Measurements from ENCODE around the gene TCF25. TPM values are rescaled to one million over a fixed set of nuclear protein-coding genes. Genes with fewer than 3 reads are reported as not detected.
"Not testable (repeated sequence)": the region's sequence is repeated elsewhere in the genome, so short reads cannot be mapped to it uniquely, and the experiment has no call there.

TCF25 gene
- total RNA-seq, 1 donor from 2014 or later: 194 TPM

- H3K36me3 Mint-ChIP-seq (ENCODE audit: low read depth): no peaks in the 10 kb centered on the region
- H3K27ac Mint-ChIP-seq: no peak overlapping the region
- no peak for DNase-seq
- no peaks in the 10 kb centered on the region for H3K4me1 Mint-ChIP-seq
- peaks cover 4% of the 10 kb centered on the region for H3K27me3 Mint-ChIP-seq
- intact Hi-C loops (cut with micrococcal nuclease): no loop called here
- no peak overlapping the region for H3K4me3 Mint-ChIP-seq
- H3K9me3 Mint-ChIP-seq: no peaks in the 10 kb centered on the region
Measured at GRCh38 chr16:89931964-89932363, 58.6 kb downstream of the TCF25 start.

GRCh38 chr16:89934019-89934418 lies 60.6 kb downstream of the TCF25 start:
- H3K4me1 Mint-ChIP-seq; H3K27me3 Mint-ChIP-seq; H3K9me3 Mint-ChIP-seq; DNase-seq; intact Hi-C loops (cut with micrococcal nuclease); H3K4me3 Mint-ChIP-seq; H3K36me3 Mint-ChIP-seq (ENCODE audit: low read depth); H3K27ac Mint-ChIP-seq: not testable (repeated sequence)

- intact Hi-C loops (cut with micrococcal nuclease): no loop called here
- Mint-ChIP-seq H3K36me3 (ENCODE audit: low read depth) (no peaks in the 10 kb centered on the region), H3K27ac (no peak overlapping the region), H3K4me1 (no peaks in the 10 kb centered on the region), H3K4me3 (no peak overlapping the region), H3K9me3 (no peaks in the 10 kb centered on the region), H3K27me3 (peaks cover 1% of the 10 kb centered on the region)
- no peak for DNase-seq
Measured at GRCh38 chr16:89934611-89935553, 61.5 kb downstream of the TCF25 start.

GRCh38 chr16:89935620-89936019 lies 62.2 kb downstream of the TCF25 start:
- H3K4me3 Mint-ChIP-seq; H3K36me3 Mint-ChIP-seq (ENCODE audit: low read depth); H3K27ac Mint-ChIP-seq; H3K4me1 Mint-ChIP-seq; H3K27me3 Mint-ChIP-seq; DNase-seq; intact Hi-C loops (cut with micrococcal nuclease); H3K9me3 Mint-ChIP-seq: not testable (repeated sequence)

- no peaks in the 10 kb centered on the region for H3K36me3 Mint-ChIP-seq (ENCODE audit: low read depth)
- no peaks in the 10 kb centered on the region for H3K4me1 Mint-ChIP-seq
- intact Hi-C loops (cut with micrococcal nuclease): no loop called here
- H3K27ac Mint-ChIP-seq: no peak overlapping the region
- no peak overlapping the region for H3K4me3 Mint-ChIP-seq
- H3K27me3 Mint-ChIP-seq: no peaks in the 10 kb centered on the region
- no peaks in the 10 kb centered on the region for H3K9me3 Mint-ChIP-seq
- DNase-seq: no peak
Measured at GRCh38 chr16:89936034-89936433, 62.6 kb downstream of the TCF25 start.

- H3K4me3 Mint-ChIP-seq: no peak overlapping the region
- intact Hi-C loops (cut with micrococcal nuclease): no loop called here
- no peaks in the 10 kb centered on the region for H3K9me3 Mint-ChIP-seq
- H3K36me3 Mint-ChIP-seq (ENCODE audit: low read depth): no peaks in the 10 kb centered on the region
- H3K4me1 Mint-ChIP-seq: no peaks in the 10 kb centered on the region
- no peaks in the 10 kb centered on the region for H3K27me3 Mint-ChIP-seq
- no peak for DNase-seq
- H3K27ac Mint-ChIP-seq: no peak overlapping the region
Measured at GRCh38 chr16:89936508-89936907, 63.1 kb downstream of the TCF25 start.

- no peaks in the 10 kb centered on the region for H3K36me3 Mint-ChIP-seq (ENCODE audit: low read depth)
- no peak overlapping the region for H3K4me3 Mint-ChIP-seq
- H3K27me3 Mint-ChIP-seq: no peaks in the 10 kb centered on the region
- no peaks in the 10 kb centered on the region for H3K9me3 Mint-ChIP-seq
- H3K4me1 Mint-ChIP-seq: no peaks in the 10 kb centered on the region
- intact Hi-C loops (cut with micrococcal nuclease): no loop called here
- H3K27ac Mint-ChIP-seq: no peak overlapping the region
- no peak for DNase-seq
Measured at GRCh38 chr16:89936981-89937380, 63.6 kb downstream of the TCF25 start.

GRCh38 chr16:89938175-89938885 lies 64.9 kb downstream of the TCF25 start:
- no peaks in the 10 kb centered on the region for H3K9me3 Mint-ChIP-seq
- intact Hi-C loops (cut with micrococcal nuclease): no loop called here
- H3K4me1 Mint-ChIP-seq: no peaks in the 10 kb centered on the region
- H3K36me3 Mint-ChIP-seq (ENCODE audit: low read depth): no peaks in the 10 kb centered on the region
- DNase-seq: no peak
- no peak overlapping the region for H3K4me3 Mint-ChIP-seq
- no peak overlapping the region for H3K27ac Mint-ChIP-seq
- peaks cover 1% of the 10 kb centered on the region for H3K27me3 Mint-ChIP-seq

GRCh38 chr16:89944773-89945172 lies 71.4 kb downstream of the TCF25 start:
- no peak overlapping the region for H3K27ac Mint-ChIP-seq
- no peaks in the 10 kb centered on the region for H3K36me3 Mint-ChIP-seq (ENCODE audit: low read depth)
- intact Hi-C loops (cut with micrococcal nuclease): loop anchor here (5.0 kb wide), 1 partner anchor 78 kb away; no protein-coding TSS in a partner anchor
- H3K27me3 Mint-ChIP-seq: peaks cover 31% of the 10 kb centered on the region
- peaks cover 2% of the 10 kb centered on the region for H3K4me1 Mint-ChIP-seq
- no peak for DNase-seq
- H3K4me3 Mint-ChIP-seq: no peak overlapping the region
- H3K9me3 Mint-ChIP-seq: no peaks in the 10 kb centered on the region

GRCh38 chr16:89945654-89946053 lies 72.3 kb downstream of the TCF25 start:
- Mint-ChIP-seq H3K36me3 (ENCODE audit: low read depth) (no peaks in the 10 kb centered on the region), H3K9me3 (no peaks in the 10 kb centered on the region), H3K4me1 (peaks cover 7% of the 10 kb centered on the region), H3K4me3 (no peak overlapping the region), H3K27me3 (peaks cover 35% of the 10 kb centered on the region), H3K27ac (no peak overlapping the region)
- DNase-seq: no peak
- intact Hi-C loops (cut with micrococcal nuclease): loop anchor here (5.0 kb wide), 1 partner anchor 77 kb away; no protein-coding TSS in a partner anchor

- Mint-ChIP-seq H3K27ac (no peak overlapping the region), H3K4me3 (peak overlapping the region; percentile 2)
Measured at GRCh38 chr16:89946515-89946914, 73.1 kb downstream of the TCF25 start.

GRCh38 chr16:89949121-89949742 lies 75.8 kb downstream of the TCF25 start:
- Mint-ChIP-seq H3K27ac (no peak overlapping the region), H3K4me1 (peaks cover 7% of the 10 kb centered on the region), H3K4me3 (peak overlapping the region; percentile 83), H3K36me3 (ENCODE audit: low read depth) (no peaks in the 10 kb centered on the region), H3K9me3 (no peaks in the 10 kb centered on the region), H3K27me3 (peaks cover 31% of the 10 kb centered on the region)
- no peak for DNase-seq
- intact Hi-C loops (cut with micrococcal nuclease): loop anchor here (2.0 to 5.0 kb wide), 2 partner anchors 24 to 73 kb away; no protein-coding TSS in a partner anchor

More at GRCh38 chr16:89946515-89946914, 73.1 kb downstream of the TCF25 start:
- DNase-seq: no peak
- peaks cover 7% of the 10 kb centered on the region for H3K4me1 Mint-ChIP-seq
- peaks cover 35% of the 10 kb centered on the region for H3K27me3 Mint-ChIP-seq
- intact Hi-C loops (cut with micrococcal nuclease): loop anchor here (5.0 kb wide), 1 partner anchor 76 kb away; no protein-coding TSS in a partner anchor
- H3K36me3 Mint-ChIP-seq (ENCODE audit: low read depth): no peaks in the 10 kb centered on the region
- no peaks in the 10 kb centered on the region for H3K9me3 Mint-ChIP-seq

- peaks cover 30% of the 10 kb centered on the region for H3K27me3 Mint-ChIP-seq
- intact Hi-C loops (cut with micrococcal nuclease): loop anchor here (2.0 to 5.0 kb wide), 2 partner anchors 23 to 73 kb away; no protein-coding TSS in a partner anchor
- H3K9me3 Mint-ChIP-seq: no peaks in the 10 kb centered on the region
- peaks cover 7% of the 10 kb centered on the region for H3K4me1 Mint-ChIP-seq
- H3K36me3 Mint-ChIP-seq (ENCODE audit: low read depth): no peaks in the 10 kb centered on the region
- no peak overlapping the region for H3K27ac Mint-ChIP-seq
- H3K4me3 Mint-ChIP-seq: peak overlapping the region; percentile 83
- DNase-seq: no peak
Measured at GRCh38 chr16:89949756-89950155, 76.4 kb downstream of the TCF25 start.

Data from activated CD4-positive, alpha-beta T cell treated with anti-CD3 and anti-CD28 coated beads, Interleukin-2, amount 10 ng/mL, durations not matched to agents 24 days and 14 days (primary cell).